SW480 (cell line): ENCODE measurements around the gene ENOX1.

Source experiments
- DNase-seq: peaks from one replicate; pipeline ENCODE4 v3.0.0-alpha.2; 2016; ENCODE audit warnings: low spot score

Gene ENOX1

GRCh38 chr13:43245374-43245964 is 541.3 kb downstream of the ENOX1 start:
- DNase-seq: no peak

- no peak for DNase-seq
These were observed 542.3 kb downstream of the ENOX1 start for GRCh38 chr13:43244481-43244880.

GRCh38 chr13:43243711-43244110 is 543.1 kb downstream of the ENOX1 start:
- DNase-seq: no peak

- no peak for DNase-seq
These were observed 544.7 kb downstream of the ENOX1 start for GRCh38 chr13:43242040-43242439.

- no peak for DNase-seq
These were observed 546.5 kb downstream of the ENOX1 start for GRCh38 chr13:43240278-43240677.

GRCh38 chr13:43239275-43239840 is 547.4 kb downstream of the ENOX1 start:
- DNase-seq: no peak

GRCh38 chr13:43238341-43239083 is 548.3 kb downstream of the ENOX1 start:
- no peak for DNase-seq

GRCh38 chr13:43237616-43238015 is 549.2 kb downstream of the ENOX1 start:
- no peak for DNase-seq

- no peak for DNase-seq
These were observed 551.7 kb downstream of the ENOX1 start for GRCh38 chr13:43235028-43235427.

GRCh38 chr13:43232873-43233265 is 553.9 kb downstream of the ENOX1 start:
- DNase-seq: no peak

GRCh38 chr13:43232144-43232872 is 554.5 kb downstream of the ENOX1 start:
- no peak for DNase-seq

- no peak for DNase-seq
These were observed 555.8 kb downstream of the ENOX1 start for GRCh38 chr13:43230989-43231388.

GRCh38 chr13:43229506-43229905 is 557.3 kb downstream of the ENOX1 start:
- no peak for DNase-seq

GRCh38 chr13:43227721-43228120 is 559.1 kb downstream of the ENOX1 start:
- no peak for DNase-seq

GRCh38 chr13:43223216-43223615 is 563.6 kb downstream of the ENOX1 start:
- no peak for DNase-seq

- DNase-seq: no peak
These were observed 564.7 kb downstream of the ENOX1 start for GRCh38 chr13:43222086-43222485.

- no peak for DNase-seq
These were observed 565.2 kb downstream of the ENOX1 start for GRCh38 chr13:43221611-43222010.

GRCh38 chr13:43220873-43221595 is 565.7 kb downstream of the ENOX1 start:
- DNase-seq: no peak

GRCh38 chr13:43214124-43214523 is 572.6 kb downstream of the ENOX1 start:
- no peak for DNase-seq

GRCh38 chr13:43206838-43207237 is 579.9 kb downstream of the ENOX1 start:
- DNase-seq: no peak

- DNase-seq: no peak
These were observed 581.4 kb downstream of the ENOX1 start for GRCh38 chr13:43205416-43205815.

GRCh38 chr13:43204591-43204990 is 582.2 kb downstream of the ENOX1 start:
- no peak for DNase-seq
